HG02763 (cell line): Measurements from ENCODE around the gene PPM1F.

Source experiments
- ATAC-seq: cut with Tn5 transposase; IDR thresholded peaks from one replicate; pipeline ENCODE4 v1.9.1; 2021; ENCODE audit warnings: mild to moderate bottlenecking, moderate library complexity; ENCODE audit not compliant: unreplicated experiment

PPM1F gene

DNA sequence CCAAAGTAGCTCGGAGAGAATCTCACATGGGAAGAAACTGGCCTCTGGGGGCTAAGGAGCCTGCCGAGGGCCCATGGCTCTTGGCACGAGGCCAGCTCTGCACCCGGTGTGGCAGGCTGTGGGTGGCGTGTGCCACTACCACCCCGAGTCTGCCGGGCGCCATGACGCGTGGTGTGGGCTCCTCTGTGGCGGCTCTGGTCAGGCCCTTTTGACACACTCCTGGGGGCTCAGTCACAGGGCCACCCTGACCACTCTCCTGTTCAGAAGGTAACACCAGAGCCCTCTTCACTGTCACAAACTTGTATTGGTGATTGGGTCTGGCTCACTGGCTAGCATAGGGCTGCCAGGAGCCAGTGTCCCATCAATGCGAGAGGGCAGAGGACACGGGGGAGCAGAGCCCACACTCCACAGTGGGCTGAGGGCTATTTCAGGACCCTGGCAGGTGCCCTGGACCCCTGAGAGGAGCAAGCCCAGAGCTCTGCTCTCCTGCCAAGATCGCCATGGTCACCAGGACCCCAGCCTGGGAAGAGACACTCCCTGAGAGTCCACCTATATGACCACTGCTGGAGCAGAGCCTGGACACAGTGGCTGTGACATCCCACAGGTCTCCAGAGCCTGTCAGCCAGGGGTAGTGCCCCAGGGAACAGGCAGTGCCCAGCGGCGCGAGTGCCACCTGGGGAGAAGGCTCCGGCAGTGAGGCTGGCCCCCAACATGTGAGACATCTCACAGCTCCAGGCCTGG, 8.6 kb upstream of the PPM1F start:
- ATAC-seq = no peak

DNA sequence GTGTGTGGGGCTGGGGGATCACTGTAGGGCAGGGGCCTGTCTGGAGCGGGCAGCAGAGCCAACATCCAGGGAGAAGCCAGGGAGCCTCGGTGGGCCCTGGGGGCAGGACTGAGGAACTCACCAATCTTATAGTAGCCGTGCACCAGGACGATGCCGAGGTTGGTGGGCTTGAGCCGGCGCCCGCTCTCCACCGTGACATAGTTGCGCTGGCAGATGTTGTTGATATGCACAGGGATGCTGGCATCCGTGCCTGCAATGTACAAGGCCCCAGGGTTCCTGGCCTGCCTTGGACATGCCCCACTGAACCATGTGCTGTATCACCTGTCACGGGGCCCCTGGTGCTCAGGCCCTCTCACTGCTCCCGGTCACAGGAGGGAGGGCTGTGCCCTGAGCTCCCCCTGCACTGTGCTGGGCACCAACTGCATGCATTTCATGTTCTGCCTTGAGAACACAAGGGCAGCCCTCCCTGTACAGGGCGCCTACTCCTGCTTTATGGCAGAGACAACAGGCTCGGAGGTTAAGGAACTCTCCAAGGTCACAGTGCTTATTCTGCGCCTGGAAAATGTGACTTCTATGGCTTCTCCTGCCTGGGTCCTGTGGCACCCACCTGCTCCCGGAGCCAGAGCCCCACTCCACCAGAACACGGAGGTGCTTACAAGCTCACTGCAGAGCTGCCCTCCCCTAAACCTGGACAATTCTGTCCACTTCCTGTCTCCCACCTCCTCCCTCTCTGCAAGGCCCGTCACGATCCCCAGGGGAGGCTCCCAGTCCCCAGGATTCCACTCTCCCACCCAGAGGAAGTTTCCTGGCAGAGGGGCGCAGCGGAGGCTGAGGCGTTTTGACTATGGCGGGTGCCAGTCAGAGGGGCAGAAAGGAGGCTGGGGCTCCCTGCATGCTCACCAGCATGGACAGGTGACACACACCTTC, 7.8 kb upstream of the PPM1F start:
- ATAC-seq = no peak

DNA sequence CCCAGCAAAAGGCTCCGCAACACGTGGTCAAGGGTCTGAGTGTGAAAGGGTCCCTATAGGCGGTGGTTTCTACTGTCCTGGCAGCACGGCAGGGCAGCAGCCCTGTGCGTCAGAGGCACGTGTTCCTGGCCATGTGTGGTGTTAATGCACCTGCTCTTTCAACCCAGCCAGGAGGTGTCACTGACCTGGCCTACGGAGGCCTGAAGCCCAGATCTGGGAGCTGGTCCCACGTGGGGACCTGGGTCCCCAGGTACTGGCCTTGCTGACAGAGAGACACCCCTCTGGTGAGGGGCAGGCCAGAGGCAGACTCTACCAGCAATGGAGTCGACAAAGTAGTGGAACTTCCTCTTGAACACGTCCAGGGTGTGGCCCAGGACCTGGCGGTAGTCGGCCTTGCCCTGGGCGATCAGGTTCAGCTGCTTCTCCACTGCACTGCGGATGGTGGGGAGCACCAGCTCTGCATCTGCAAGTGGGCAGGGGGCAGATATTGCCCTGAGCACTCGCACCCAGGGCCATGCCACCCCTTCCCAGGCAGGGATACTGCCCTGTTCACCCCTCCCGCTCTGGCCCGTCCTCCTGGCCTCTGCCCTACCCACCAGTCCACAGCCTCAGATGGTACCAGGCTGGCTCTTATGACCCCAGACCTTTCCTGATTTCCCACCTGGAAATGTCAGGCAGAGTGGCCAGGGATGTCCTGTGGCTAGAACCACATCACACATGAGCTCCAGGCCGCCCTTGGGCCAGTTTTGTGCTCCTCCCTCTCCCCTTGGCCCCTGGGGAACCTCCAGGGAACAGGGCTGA, 6.8 kb upstream of the PPM1F start:
- ATAC-seq = no peak

DNA sequence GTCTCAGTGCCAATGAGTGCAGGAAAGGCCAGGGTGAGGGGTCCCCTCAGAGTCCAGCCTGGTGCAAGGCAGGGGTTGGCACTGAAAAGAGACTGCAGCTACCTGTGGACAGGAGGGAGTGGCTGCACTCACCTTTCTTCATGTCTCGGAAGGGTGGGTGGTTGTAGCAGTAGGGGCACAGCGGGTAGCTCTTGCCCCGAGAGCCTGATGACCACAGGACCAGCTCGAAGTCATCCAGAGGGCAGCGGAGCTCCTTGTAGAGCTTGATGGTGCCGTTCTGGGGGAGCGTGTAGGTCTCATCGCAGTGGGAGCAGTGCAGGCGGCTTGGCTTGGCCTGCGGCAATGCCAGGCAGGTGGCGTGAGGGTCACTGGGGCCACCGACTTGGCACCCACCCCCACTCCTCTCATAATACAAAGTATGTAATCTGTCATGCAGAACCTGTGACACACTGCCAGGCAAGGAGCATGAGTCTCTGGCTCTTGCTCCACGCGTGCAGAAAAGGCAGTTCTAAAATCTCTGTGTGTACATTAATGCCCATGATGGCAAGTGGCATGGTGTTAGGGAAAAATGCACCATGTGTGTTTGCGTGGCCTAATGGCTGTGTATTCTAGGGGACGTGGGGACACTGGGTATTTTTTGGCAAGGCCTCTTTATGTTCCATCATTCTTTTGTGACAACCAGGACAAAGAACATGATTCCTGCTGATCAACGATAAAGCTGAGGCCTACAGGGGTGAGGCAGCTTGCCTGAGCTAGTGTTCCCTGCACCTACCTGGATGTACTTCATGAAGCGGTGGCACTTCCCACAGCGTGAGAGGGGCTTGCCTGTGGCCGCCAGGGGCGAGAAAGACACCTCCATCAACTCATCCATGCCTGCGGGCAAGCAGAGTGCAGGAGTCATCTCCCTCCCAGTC, 6.0 kb upstream of the PPM1F start:
- ATAC-seq = no peak

DNA sequence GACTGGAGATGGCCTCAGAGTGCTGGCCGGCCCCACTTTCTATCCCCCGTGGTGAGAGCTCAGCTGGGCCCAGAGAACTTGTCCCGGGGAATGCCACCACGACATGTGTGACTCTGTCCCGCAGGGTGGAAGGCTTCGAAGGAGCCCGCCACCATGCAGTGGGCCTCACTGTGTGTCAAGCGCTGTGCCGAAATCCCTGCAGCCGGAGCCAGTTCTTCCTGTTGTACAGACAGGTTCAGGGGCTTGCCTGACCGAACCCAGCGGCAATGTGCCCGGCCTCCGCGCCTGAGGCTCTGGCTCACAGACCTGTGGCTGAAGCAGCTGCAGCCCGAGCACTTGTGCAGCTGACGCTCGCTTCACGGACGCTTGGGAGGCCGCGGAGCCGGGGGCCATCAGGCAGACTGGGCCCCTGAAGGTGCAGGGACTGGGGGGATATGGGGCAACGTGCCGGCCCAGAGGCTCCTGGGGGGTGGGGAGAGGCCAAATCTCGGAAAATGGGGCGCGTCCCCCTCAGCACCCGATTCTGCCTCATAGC, 650 bp downstream of the PPM1F start:
- no peak for ATAC-seq

DNA sequence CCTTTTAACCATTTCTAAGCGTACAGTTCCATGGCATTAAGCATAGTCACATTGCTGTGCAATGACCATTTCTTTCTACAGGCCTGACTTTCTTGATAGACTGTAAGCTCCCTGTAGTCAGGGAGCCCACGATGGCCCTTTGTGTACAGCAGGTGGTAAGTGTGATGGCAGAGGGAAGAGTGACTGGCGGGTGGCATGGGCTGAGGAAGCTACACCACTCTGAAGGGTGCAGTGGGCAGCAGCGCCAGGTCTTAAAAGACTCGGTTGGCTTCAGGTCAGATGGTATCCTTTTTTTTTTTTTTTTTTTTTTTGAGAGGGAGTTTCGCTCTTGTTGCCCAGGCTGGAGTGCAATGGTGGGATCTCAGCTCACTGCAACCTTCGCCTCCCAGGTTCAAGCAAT, 1.6 kb downstream of the PPM1F start:
- ATAC-seq = no peak

DNA sequence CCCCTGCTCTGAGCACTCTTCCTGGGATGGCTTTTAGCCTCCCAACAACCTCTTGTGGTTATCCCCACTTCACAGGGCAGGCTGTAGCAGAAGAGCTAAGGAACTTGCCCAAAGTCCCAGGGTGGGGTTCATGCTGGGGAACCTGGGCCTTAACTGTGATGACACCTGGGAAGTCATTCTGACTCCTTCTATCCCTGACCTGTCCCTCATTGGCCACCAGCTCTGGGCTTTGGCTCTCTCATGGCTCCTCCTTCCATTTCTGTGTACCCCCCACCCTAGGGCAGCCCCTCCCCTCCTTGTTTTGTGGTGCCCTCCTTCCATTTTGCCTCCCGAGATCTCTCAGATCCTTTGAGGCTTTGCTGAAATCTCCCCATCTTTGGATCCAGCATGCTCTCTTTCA, 2.7 kb downstream of the PPM1F start:
- no peak for ATAC-seq

DNA sequence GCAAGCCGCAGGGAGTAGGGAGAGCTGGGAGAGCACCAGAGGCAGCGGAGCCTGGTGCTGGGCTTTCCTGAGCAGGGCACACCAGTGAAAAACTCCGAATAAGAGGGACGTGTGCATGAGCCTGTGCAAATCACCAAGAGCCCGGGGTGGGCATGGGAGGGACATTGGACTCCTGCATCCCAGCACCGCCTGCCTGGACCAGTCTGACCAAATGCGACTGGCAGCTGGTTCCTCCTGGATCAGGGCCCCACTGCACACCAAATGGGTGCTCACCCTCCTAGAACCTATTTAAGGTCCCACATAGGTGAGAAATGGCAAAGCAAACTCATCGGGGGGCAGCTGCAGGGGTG, 3.1 kb downstream of the PPM1F start:
- no peak for ATAC-seq

DNA sequence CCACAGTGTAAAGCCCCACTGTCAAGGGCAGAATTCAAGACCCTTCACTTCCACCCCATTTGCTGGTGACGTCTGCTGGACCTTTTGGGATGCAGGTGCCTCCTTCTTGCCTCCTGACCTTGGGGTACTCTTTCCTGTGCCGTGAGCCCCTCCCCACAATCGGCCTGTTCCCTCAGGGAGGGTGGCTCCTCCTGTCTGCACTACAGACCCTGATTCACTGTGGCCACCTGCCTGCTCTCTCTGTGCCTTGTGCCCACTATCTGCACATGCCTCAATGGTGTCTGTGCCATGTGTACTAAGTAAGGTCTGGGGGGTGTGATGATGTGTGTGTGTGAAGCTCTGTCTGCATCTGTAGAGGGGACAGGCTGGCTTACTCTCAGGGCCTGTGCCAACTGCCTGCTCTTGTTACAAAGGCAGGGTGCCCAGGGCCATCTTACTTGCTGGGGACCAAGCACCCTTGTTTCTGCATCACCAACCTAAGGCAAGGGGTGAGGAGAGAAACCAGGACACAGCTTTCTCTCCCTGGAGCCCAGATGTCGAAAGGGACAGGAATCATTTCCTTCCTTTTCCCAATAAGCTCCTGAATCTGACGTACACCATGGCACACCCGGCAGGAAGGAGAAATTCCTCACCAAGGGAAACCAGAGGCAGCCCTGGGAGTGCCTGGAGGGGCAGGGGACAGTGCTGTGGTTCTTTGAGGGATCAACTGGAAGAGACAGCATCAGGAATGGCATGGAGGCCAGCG, 3.7 kb downstream of the PPM1F start:
- no peak for ATAC-seq

DNA sequence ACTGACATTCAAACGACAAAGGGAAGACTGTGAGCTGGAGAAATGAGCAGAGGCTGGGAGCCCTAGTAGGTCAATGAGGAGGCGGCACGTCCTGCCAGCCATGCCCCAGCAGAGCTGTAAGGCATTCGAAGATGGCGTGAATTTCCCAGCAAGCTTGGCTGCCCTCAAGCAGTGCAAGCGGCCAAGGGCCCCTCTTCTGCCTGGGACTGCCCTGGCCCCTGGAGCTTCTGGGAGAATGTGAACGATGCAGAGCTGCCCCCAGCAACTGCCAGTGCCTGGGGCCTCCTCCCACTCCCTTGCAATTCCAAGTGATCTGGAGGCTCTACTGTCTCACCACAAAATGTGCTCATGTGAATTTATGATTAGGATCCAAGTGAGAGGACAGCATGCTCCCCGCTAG, 4.3 kb downstream of the PPM1F start:
- ATAC-seq = no peak

DNA sequence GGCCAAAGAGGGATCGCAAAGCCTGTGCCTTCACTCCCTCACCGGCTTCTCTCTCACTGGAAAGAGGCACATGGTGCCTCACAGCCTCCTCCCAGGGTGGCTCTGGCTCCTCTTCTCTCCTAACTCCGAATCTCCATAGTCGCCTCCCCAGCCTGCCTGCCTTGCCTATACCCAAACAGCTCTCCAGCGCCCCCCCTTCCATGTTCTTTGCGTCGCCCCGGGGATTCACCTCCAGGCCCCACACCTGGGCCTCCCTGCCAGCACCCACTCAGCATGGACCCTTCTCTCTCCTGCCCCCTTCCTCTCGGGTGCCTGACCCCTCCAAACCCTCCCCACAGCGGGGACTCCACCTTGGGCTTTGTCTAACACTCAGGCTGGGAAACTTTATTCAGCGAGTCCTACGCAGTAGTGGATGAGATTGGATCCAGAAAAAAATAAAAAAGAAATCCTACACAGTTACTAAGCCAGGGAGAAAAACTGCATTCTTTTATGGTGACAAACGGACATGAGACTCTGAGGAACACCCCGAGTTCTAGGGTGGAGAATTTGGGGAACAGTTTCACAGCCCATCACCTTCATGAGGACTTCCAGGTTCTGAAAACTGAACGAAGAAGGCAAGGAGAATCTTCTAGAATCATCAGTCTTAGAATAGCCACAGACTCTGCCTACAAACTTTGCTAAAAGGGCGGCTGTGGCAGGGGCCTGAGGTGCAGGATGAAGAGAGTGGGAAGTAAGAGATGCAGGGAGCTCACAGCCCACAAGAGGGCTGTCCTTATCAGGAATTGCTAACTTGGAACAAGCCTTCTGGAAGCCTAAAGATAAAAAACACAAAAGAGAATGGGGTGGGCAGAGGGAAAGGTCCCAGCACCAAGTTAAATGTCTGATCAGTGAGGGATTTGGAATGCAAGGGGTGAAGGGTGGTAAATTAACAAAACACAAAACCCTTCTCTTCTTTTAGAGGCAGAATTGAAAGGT, 5.3 kb downstream of the PPM1F start:
- no peak for ATAC-seq

DNA sequence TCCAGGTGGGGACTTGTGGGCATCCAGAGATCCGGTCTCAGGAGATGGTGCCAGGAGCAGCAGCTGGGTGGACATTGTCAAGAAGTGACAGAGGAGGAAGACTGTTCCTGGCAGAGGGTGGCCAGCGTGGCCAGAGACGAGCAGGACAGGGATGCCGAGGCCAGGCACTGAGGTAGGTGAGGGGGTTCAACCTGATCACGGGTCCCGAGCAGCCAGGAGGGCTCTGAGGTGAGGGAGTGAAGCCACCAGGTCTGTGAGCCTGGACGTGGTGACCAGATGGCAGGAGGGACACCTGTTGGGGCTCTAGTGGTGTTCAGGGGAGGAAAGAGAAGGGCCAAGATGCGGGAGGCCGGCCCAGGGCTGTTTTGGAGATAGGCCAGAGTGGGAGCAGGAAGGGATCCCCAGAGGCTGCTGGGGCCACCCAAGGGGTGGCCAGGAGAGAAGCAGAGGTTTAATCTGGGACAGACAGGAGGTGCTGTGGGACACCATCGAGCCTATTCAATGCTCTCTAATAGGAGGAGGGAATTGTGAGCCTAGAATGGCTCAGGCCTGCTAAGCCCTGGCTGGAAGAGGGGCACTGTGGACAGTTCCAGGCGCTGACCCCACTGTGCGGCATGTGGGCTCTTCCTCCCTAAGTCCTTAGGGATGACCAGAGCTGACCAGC, 6.3 kb downstream of the PPM1F start:
- no peak for ATAC-seq

DNA sequence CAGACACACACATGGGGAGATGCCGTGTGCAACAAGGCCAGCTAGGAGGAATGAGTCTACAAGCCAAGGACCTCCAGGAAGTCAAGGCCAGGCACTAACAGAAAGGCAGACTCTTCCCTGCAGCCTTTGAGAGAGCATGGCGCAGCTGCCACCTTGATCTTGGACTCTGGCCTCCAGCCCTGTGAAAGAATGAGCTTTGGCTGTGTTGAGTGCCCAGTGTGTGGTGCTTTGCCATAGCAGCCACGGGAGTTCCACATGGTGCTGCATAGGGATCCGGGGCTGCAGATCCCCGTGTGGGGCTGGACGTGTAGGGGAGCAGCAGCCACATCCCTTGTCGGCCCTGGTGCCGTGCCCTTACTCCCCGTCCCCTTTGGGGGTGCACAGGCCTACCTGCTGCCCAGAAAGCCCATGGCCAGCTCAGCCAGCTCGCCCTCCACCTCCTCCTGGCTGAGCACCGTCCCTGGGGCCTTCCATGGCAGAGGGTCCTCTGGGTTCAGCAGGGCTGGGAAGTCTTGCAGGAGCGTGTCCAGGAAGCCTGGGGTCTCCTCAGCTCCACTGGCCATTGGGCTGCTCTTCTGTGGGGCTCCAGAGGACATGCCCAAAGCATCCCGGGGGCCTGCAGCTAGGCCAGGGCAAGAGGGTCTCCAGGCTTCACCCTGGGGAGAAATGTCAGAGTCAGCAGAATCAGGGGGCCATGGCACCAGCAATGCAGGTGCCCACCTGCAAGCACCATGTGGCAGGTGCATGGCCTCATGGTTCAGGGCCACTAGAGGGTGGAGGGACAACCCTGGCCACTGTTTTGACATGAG, 7.0 kb downstream of the PPM1F start:
- ATAC-seq = no peak

DNA sequence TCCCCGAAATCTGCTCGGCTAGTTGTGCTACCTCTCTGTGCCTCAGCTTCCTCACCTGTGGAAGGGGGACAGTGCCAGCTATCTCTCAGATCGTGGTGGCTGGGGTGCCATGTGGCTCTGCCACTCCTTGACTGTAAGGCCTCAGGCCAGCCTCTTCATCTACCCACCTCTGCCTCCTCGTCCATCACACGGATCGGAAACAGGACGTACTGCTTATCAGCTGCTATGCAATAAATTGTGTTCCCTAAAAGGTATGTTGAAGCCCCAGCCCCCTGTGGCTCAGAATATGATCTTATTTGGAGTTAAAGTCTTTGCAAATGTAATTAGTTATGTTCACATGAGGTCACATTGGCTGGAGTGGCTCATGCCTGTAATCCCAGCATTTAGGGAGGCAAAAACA, 7.8 kb downstream of the PPM1F start:
- ATAC-seq = no peak

DNA sequence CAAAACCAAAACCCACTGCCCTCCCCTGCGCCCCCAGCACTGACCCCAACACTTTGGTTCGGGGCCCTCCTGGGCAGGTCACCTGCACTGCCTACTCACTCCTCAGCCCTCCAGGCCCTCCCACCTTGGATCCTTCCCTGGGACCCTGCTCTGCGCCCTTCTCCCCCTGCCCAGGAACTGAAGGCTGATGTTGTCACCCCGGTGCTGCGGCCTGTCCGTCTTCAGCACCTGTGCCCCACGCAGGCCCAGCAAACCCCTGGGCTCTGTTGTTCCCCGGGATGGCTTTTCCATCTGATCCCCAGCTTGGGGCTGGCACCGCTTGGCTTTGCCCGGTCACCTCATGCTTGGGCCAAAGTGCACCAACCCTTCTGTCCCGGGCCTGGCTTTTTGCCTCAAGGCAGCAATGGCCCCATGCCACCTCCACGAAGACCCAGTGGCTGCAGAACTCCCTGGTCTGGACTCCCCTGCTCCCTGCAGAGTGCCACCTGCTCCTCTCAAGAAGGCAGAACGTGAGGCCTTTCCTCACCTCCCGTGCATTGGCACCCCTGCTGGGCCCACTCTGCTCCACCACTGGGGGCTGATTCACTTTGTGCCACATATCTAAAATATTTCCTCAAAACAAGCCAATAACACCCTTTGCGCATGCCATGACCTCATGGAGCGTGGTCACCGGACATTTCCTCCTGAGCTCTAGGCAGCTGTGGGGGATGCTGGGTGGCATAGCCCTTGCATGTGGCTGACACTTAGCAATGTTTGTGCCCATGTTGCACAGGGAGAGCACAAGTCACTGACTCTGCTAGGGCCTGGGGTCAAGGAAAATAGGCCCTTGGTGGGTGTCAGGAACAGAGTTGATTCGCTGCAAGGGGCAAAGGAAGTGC, 8.8 kb downstream of the PPM1F start:
- ATAC-seq = no peak
